Spleen (tissue), 11 donors: ENCODE data around the gene GOLPH3. TPM values are rescaled to one million over a fixed set of nuclear protein-coding genes. Genes with fewer than 3 reads are reported as not detected.
A peak's percentile ranks its signal among the peaks of the same experiment; 100 is the strongest.

ENCODE experiments used
- DNase-seq: peaks from one replicate; pipeline ENCODE4 v3.0.0-alpha.2; 2020
- H3K27ac ChIP-seq, 8 donors: fragments of 200-600 bp; sonication (generic) in 7 of 8; 1 replicate in 4 of 8; 2 replicates in 4 of 8; pipeline versions ENCODE4 v1.5.0 to v1.8.0; 2016 to 2021; ENCODE audit warnings: inconsistent platforms in 4 of 8, mild to moderate bottlenecking in 4 of 8, moderate library complexity in 1 of 8
- H3K27me3 ChIP-seq, 7 donors: fragments of 200-600 bp; sonication (generic) in 6 of 7; replicated peaks in 1 of 7; 1 replicate in 4 of 7; 2 replicates in 3 of 7; pipeline versions ENCODE4 v1.5.0 to v1.8.0; 2016 to 2021; ENCODE audit warnings: inconsistent platforms in 3 of 7, mild to moderate bottlenecking in 1 of 7
- H3K36me3 ChIP-seq, 6 donors: fragments of 200-600 bp; sonication (generic) in 5 of 6; 1 replicate in 4 of 6; 2 replicates in 2 of 6; pipeline versions ENCODE4 v1.5.0 to v1.8.0; 2016 to 2021; ENCODE audit warnings: inconsistent platforms in 2 of 6
- H3K4me1 ChIP-seq, 6 donors: fragments of 200-600 bp; sonication (generic) in 5 of 6; 1 replicate in 3 of 6; 2 replicates in 3 of 6; pipeline versions ENCODE4 v1.5.0 to v1.8.0; 2016 to 2021; ENCODE audit warnings: inconsistent platforms in 3 of 6
- H3K4me3 ChIP-seq, 8 donors: fragments of 200-600 bp; sonication (generic) in 7 of 8; 1 replicate in 4 of 8; 2 replicates in 4 of 8; pipeline versions ENCODE4 v1.5.0 to v1.8.0; 2016 to 2021; ENCODE audit warnings: inconsistent platforms in 4 of 8, mild to moderate bottlenecking in 4 of 8, moderate library complexity in 2 of 8
- H3K9me3 ChIP-seq, 8 donors: fragments of 200-600 bp; sonication (generic) in 7 of 8; 1 replicate in 4 of 8; 2 replicates in 4 of 8; pipeline versions ENCODE4 v1.5.0 to v1.8.0; 2016 to 2021; ENCODE audit warnings: inconsistent platforms in 4 of 8
- POLR2A ChIP-seq, 3 donors: fragments of 450-650 bp; IDR thresholded peaks; one replicate each; pipeline ENCODE4 v1.5.1; 2017; ENCODE audit warnings: antibody characterized with exemption in 3 of 3, mild to moderate bottlenecking in 1 of 3
- POLR2AphosphoS5 ChIP-seq, 3 donors: sonication (generic); formaldehyde crosslinking; IDR thresholded peaks; one replicate each; pipeline ENCODE4 v1.5.1; 2017; ENCODE audit warnings: antibody characterized with exemption in 3 of 3
- WGBS, 5 donors: extraction: QIAGEN DNeasy Blood & Tissue Kit in 3 of 5; methylation state at CpG; one replicate each; pipeline versions ENCODE4 v1.1.5 to v1.1.7; 2013 to 2018; 5-methylcytosine and 5-hydroxymethylcytosine counted together
- intact Hi-C: fragments of 100-400 bp; cut with DNase I; formaldehyde crosslinking; loops from one replicate; pipeline ENCODE4 v1.15.0; 2023; ENCODE audit warnings: low total_unique reads
- polyA plus RNA-seq, 3 donors: library from polyadenylated mRNA; stranded (reverse); fragments of 200-250 nt; gene quantifications; one replicate each; pipeline ENCODE4 v1.2.1, GENCODE V29; 2013
- total RNA-seq, 7 donors: library from RNA; depleted of rRNA in 3 of 7; stranded (reverse); fragments of >200 nt in 3 of 7; fragmentation: NEBNext Ultra II Directional in 4 of 7; extraction: Animal tissue kit (Norgen Biotek cat#: 25700) in 4 of 7; gene quantifications; one replicate each; pipeline versions ENCODE4 v1.1.0 to v1.2.1, GENCODE V29; 2016 to 2021
- TF ChIP-seq, protein P1 (sequence below), 11 experiments: fragments of 200-600 bp in 7 of 11; fragments of 450-650 bp in 4 of 11; sonication (generic) in 4 of 11; IDR thresholded peaks in 8 of 11; conservative IDR thresholded peaks in 3 of 11; 1 replicate in 7 of 11; 2 replicates in 4 of 11; pipeline versions ENCODE4 v1.4.0 to v1.8.0; 2016 to 2021; ENCODE audit warnings: antibody characterized with exemption in 11 of 11, inconsistent platforms in 4 of 11, mild to moderate bottlenecking in 1 of 11
- donor health status: healthy with polysubstance abuse.
- donor health status: DM: no; HTN: no; CAD: no; lungs with moderate emphysema.
- donor health status: DM: no; HTN: no; CAD: no.
- donor health status: Bipolar disorder and iron deficiency.
- donor health status: healthy.
- donor health status: DM: no; HTN: no; CAD: no.
- donor health status: DM: yes; HTN: yes; CAD: no.

GOLPH3 gene
- total and polyA plus RNA-seq, 10 donors = 27.0 to 82.3 (median 69.2) TPM

GRCh38 chr5:32108167-32108566, 66.0 kb downstream of the GOLPH3 start:
- intact Hi-C loops = no loop called here
- peaks cover 3 to 100% (median 72%) of the 10 kb centered on the region in 6 donors for H3K36me3 ChIP-seq
- H3K4me1 ChIP-seq = no peaks in the 10 kb centered on the region
- TF ChIP-seq, protein P1, sequence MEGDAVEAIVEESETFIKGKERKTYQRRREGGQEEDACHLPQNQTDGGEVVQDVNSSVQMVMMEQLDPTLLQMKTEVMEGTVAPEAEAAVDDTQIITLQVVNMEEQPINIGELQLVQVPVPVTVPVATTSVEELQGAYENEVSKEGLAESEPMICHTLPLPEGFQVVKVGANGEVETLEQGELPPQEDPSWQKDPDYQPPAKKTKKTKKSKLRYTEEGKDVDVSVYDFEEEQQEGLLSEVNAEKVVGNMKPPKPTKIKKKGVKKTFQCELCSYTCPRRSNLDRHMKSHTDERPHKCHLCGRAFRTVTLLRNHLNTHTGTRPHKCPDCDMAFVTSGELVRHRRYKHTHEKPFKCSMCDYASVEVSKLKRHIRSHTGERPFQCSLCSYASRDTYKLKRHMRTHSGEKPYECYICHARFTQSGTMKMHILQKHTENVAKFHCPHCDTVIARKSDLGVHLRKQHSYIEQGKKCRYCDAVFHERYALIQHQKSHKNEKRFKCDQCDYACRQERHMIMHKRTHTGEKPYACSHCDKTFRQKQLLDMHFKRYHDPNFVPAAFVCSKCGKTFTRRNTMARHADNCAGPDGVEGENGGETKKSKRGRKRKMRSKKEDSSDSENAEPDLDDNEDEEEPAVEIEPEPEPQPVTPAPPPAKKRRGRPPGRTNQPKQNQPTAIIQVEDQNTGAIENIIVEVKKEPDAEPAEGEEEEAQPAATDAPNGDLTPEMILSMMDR (IDR thresholded peaks at IDR 0.05 in 8 of 11, conservative IDR thresholded peaks at IDR 0.05 in 3 of 11) = no peak
- DNase-seq = no peak
- no peaks in the 10 kb centered on the region for H3K9me3 ChIP-seq
- no peak overlapping the region for H3K4me3 ChIP-seq
- WGBS, 5 donors = 92 to 96% (median 95%) methylated on average over 4 of the region's 4 CpGs
- H3K27ac ChIP-seq = no peak overlapping the region
- H3K27me3 ChIP-seq = no peaks in the 10 kb centered on the region

DNA sequence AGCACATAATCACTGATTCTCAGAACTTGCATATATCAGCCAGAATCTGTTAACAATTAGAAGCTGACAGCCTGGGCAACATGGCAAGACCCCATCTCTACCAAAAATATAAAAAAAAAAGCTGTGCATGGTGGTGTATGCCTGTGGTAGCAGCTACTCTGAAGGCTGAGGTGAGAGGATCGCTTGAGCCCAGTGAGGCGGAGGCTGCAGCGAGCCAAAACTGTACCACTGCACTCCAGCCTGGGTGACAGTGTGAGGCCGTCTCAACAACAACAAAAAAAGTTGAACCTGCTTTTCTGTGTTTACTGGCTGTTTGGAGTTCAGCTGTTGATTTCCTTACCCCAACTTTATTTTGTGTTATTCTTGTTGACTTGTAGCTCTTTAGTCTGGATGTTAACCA, 66.8 kb downstream of the GOLPH3 start:
- no peak for DNase-seq
- Histone ChIP-seq H3K27ac (no peak overlapping the region), H3K9me3 (no peaks in the 10 kb centered on the region), H3K27me3 (no peaks in the 10 kb centered on the region), H3K36me3 (peaks cover 3 to 100% (median 75%) of the 10 kb centered on the region in 6 donors), H3K4me1 (no peaks in the 10 kb centered on the region), H3K4me3 (no peak overlapping the region)
- intact Hi-C loops = no loop called here
- no peak for TF ChIP-seq POLR2A (IDR thresholded peaks at IDR 0.05)
- TF ChIP-seq POLR2AphosphoS5 (IDR thresholded peaks at IDR 0.05) = peak in 1 of 3 donors; percentile 9
- TF ChIP-seq, protein P1 (IDR thresholded peaks at IDR 0.05 in 8 of 11, conservative IDR thresholded peaks at IDR 0.05 in 3 of 11) = no peak
- 92 to 98% (median 96%) methylated on average over 4 of the region's 4 CpGs for WGBS, 5 donors

DNA sequence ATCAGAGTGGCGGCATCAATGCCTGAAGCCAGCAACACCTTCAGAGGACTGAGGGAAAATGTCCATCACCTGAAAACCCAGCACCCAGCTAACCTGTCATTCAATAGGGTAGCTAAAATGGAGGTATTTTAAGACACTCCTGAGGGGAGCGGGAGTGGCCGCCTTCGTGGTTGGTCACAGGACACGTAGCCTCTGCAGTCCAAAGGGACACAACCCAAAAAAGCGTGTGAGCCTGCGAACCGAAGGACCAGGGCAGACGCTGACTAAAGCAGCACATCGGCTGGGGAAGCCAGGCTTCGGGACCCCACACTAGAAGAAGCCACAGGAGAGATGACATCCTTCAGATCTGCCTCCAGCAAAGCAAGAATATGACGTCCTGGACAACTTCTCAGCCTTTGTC, 70.6 kb downstream of the GOLPH3 start:
- Histone ChIP-seq H3K9me3 (no peaks in the 10 kb centered on the region), H3K27ac (no peak overlapping the region), H3K4me1 (peaks cover 0 to 19% (median 6%) of the 10 kb centered on the region in 6 donors), H3K27me3 (no peaks in the 10 kb centered on the region), H3K4me3 (no peak overlapping the region), H3K36me3 (peaks cover 3 to 100% (median 65%) of the 10 kb centered on the region in 6 donors)
- intact Hi-C loops = no loop called here
- DNase-seq = no peak
- 93 to 99% (median 96%) methylated on average over 12 of the region's 12 CpGs for WGBS, 5 donors
- TF ChIP-seq POLR2A (IDR thresholded peaks at IDR 0.05) = no peak
- TF ChIP-seq, protein P1 (IDR thresholded peaks at IDR 0.05 in 8 of 11, conservative IDR thresholded peaks at IDR 0.05 in 3 of 11) = no peak

- no peaks in the 10 kb centered on the region for H3K27me3 ChIP-seq
- DNase-seq = no peak
- H3K27ac ChIP-seq = no peak overlapping the region
- WGBS, 5 donors = 76 to 88% (median 80%) methylated on average over 10 to 12 of the region's 12 CpGs
- H3K36me3 ChIP-seq = peaks cover 3 to 100% (median 59%) of the 10 kb centered on the region in 6 donors
- H3K4me1 ChIP-seq = peaks cover 0 to 23% (median 6%) of the 10 kb centered on the region in 6 donors
- intact Hi-C loops = no loop called here
- no peaks in the 10 kb centered on the region for H3K9me3 ChIP-seq
- TF ChIP-seq POLR2A (IDR thresholded peaks at IDR 0.05) (no peak), POLR2AphosphoS5 (IDR thresholded peaks at IDR 0.05) (no peak)
- TF ChIP-seq, protein P1 (IDR thresholded peaks at IDR 0.05 in 8 of 11, conservative IDR thresholded peaks at IDR 0.05 in 3 of 11) = no peak
- H3K4me3 ChIP-seq = no peak overlapping the region
These were observed 71.7 kb downstream of the GOLPH3 start for GRCh38 chr5:32102254-32102986.
